Esophagus squamous epithelium (tissue), 4 donors: ENCODE measurements around the gene TRANK1.

ENCODE experiments used
- POLR2A ChIP-seq, 4 donors: fragments of 450-650 bp; IDR thresholded peaks; one replicate each; pipeline ENCODE4 v1.6.1; 2017; ENCODE audit warnings: antibody characterized with exemption in 4 of 4, mild to moderate bottlenecking in 4 of 4, moderate library complexity in 3 of 4
- TF ChIP-seq, protein P1 (sequence below), 6 experiments: fragments of 450-650 bp in 4 of 6; fragments of 200-600 bp in 2 of 6; sonication (generic) in 2 of 6; IDR thresholded peaks; one replicate each; pipeline ENCODE4 v1.5.1; 2016 to 2019; ENCODE audit warnings: antibody characterized with exemption in 6 of 6, mild to moderate bottlenecking in 4 of 6, moderate library complexity in 4 of 6

DNA sequence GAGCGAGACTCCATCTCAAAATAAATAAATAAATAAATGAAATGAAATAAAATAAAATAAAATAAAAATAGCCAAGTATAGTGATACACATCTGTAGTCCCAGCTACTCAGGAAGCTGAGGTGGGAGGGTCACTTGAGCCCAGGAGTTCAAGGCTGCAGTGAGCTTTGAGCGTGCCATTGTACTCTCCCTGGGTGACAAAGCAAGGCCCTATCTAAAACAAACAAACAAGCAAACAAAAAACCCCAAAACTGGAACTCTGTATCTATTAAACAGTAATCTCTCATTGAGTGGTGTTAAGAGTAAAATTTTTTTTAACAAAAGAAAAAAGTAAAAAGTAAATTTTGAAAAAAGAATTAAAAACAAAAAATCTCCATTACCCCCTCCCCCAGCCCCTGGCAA is 27.3 kb upstream of the TRANK1 start:
- TF ChIP-seq, protein P1, sequence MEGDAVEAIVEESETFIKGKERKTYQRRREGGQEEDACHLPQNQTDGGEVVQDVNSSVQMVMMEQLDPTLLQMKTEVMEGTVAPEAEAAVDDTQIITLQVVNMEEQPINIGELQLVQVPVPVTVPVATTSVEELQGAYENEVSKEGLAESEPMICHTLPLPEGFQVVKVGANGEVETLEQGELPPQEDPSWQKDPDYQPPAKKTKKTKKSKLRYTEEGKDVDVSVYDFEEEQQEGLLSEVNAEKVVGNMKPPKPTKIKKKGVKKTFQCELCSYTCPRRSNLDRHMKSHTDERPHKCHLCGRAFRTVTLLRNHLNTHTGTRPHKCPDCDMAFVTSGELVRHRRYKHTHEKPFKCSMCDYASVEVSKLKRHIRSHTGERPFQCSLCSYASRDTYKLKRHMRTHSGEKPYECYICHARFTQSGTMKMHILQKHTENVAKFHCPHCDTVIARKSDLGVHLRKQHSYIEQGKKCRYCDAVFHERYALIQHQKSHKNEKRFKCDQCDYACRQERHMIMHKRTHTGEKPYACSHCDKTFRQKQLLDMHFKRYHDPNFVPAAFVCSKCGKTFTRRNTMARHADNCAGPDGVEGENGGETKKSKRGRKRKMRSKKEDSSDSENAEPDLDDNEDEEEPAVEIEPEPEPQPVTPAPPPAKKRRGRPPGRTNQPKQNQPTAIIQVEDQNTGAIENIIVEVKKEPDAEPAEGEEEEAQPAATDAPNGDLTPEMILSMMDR (IDR thresholded peaks at IDR 0.05), result no peak
- no peak for TF ChIP-seq POLR2A (IDR thresholded peaks at IDR 0.05)
